ENCODE data around the gene PLCH1. TPM values are rescaled to one million over a fixed set of nuclear protein-coding genes. Genes with fewer than 3 reads are reported as not detected.

The PLCH1 gene
- total and polyA plus RNA-seq, 7 experiments from 2014 or later, result 0.56 TPM; not detected in 6

- peaks cover 0 to 11% (median 4%) of the 10 kb centered on the region in 5 donors for H3K27me3 Mint-ChIP-seq
- H3K4me3 ChIP-seq (ENCODE audit: low read length), result no peak overlapping the region
Measured at GRCh38 chr3:155535098-155535497, 209.8 kb downstream of the PLCH1 start.

GRCh38 chr3:155528579-155528978 is 216.3 kb downstream of the PLCH1 start:
- CTCF ChIA-PET, result no interaction called here
- POLR2A ChIA-PET, result no interaction called here

More at GRCh38 chr3:155535098-155535497, 209.8 kb downstream of the PLCH1 start:
- POLR2A ChIA-PET, result no interaction called here
- Mint-ChIP-seq H3K4me3 (no peak overlapping the region), H3K27ac (no peak overlapping the region), H3K4me1 (no peaks in the 10 kb centered on the region), H3K9me3 (peaks cover 4 to 63% (median 16%) of the 10 kb centered on the region in 11 donors), H3K36me3 (peaks cover 0 to 10% (median 6%) of the 10 kb centered on the region in 5 donors)
- CTCF ChIA-PET, result no interaction called here
- Histone ChIP-seq H3K36me3 (ENCODE audit: control insufficient read depth in 2 of 3, insufficient read depth in 3 of 3, low read length in 3 of 3) (no peaks in the 10 kb centered on the region), H3K27ac (ENCODE audit: low read depth, low read length) (no peak overlapping the region), H3K4me1 (ENCODE audit: control insufficient read depth in 2 of 2, insufficient read depth in 2 of 2, low read length in 2 of 2) (no peaks in the 10 kb centered on the region), H3K9me3 (ENCODE audit: control insufficient read depth in 2 of 3, low read length in 3 of 3) (no peaks in the 10 kb centered on the region), H3K27me3 (ENCODE audit: control insufficient read depth in 2 of 2, insufficient read depth in 2 of 2, low read length in 2 of 2) (no peaks in the 10 kb centered on the region)
- DNase-seq (no peak), ATAC-seq (no peak)
- intact Hi-C loops (cut with micrococcal nuclease), result no loop called here

GRCh38 chr3:155525324-155525833 is 219.5 kb downstream of the PLCH1 start:
- ATAC-seq (no peak), DNase-seq (no peak)
- H3K4me1 ChIP-seq (ENCODE audit: control insufficient read depth in 2 of 2, insufficient read depth in 2 of 2, low read length in 2 of 2), result no peaks in the 10 kb centered on the region
- H3K27me3 ChIP-seq (ENCODE audit: control insufficient read depth in 2 of 2, insufficient read depth in 2 of 2, low read length in 2 of 2), result no peaks in the 10 kb centered on the region
- H3K36me3 ChIP-seq (ENCODE audit: control insufficient read depth in 2 of 3, insufficient read depth in 3 of 3, low read length in 3 of 3), result no peaks in the 10 kb centered on the region
- ChIA-PET POLR2A (no interaction called here), CTCF (no interaction called here)
- intact Hi-C loops (cut with micrococcal nuclease), result no loop called here
- Mint-ChIP-seq H3K4me3 (no peak overlapping the region), H3K36me3 (peaks cover 0 to under 1% (median 0%) of the 10 kb centered on the region in 5 donors), H3K9me3 (peaks cover 0 to 2% (median 0%) of the 10 kb centered on the region in 11 donors), H3K27ac (no peak overlapping the region), H3K27me3 (peaks cover 0 to 4% (median 0%) of the 10 kb centered on the region in 5 donors), H3K4me1 (no peaks in the 10 kb centered on the region)
- no peak overlapping the region for H3K27ac ChIP-seq (ENCODE audit: low read depth, low read length)
- no peak overlapping the region for H3K4me3 ChIP-seq (ENCODE audit: low read length)
- H3K9me3 ChIP-seq (ENCODE audit: control insufficient read depth in 2 of 3, low read length in 3 of 3), result no peaks in the 10 kb centered on the region

More at GRCh38 chr3:155528579-155528978, 216.3 kb downstream of the PLCH1 start:
- Mint-ChIP-seq H3K36me3 (peaks cover 0 to 7% (median 3%) of the 10 kb centered on the region in 5 donors), H3K9me3 (peaks cover 0 to 17% (median 4%) of the 10 kb centered on the region in 11 donors), H3K27me3 (peaks cover 0 to 15% (median 4%) of the 10 kb centered on the region in 5 donors), H3K4me3 (no peak overlapping the region), H3K4me1 (no peaks in the 10 kb centered on the region), H3K27ac (peak overlapping the region in 1 of 9 donors; percentile 53)
- no peaks in the 10 kb centered on the region for H3K36me3 ChIP-seq (ENCODE audit: control insufficient read depth in 2 of 3, insufficient read depth in 3 of 3, low read length in 3 of 3)
- no peaks in the 10 kb centered on the region for H3K4me1 ChIP-seq (ENCODE audit: control insufficient read depth in 2 of 2, insufficient read depth in 2 of 2, low read length in 2 of 2)
- H3K27ac ChIP-seq (ENCODE audit: low read depth, low read length), result no peak overlapping the region
- no peak for DNase-seq
- no peaks in the 10 kb centered on the region for H3K9me3 ChIP-seq (ENCODE audit: control insufficient read depth in 2 of 3, low read length in 3 of 3)
- ATAC-seq, result no peak
- H3K4me3 ChIP-seq (ENCODE audit: low read length), result no peak overlapping the region
- no peaks in the 10 kb centered on the region for H3K27me3 ChIP-seq (ENCODE audit: control insufficient read depth in 2 of 2, insufficient read depth in 2 of 2, low read length in 2 of 2)
- intact Hi-C loops (cut with micrococcal nuclease), result no loop called here

GRCh38 chr3:155520463-155520862 is 224.4 kb downstream of the PLCH1 start:
- POLR2A ChIA-PET, result no interaction called here
- H3K36me3 ChIP-seq (ENCODE audit: control insufficient read depth in 2 of 3, insufficient read depth in 3 of 3, low read length in 3 of 3), result no peaks in the 10 kb centered on the region
- no peaks in the 10 kb centered on the region for H3K9me3 ChIP-seq (ENCODE audit: control insufficient read depth in 2 of 3, low read length in 3 of 3)
- no peak overlapping the region for H3K27ac ChIP-seq (ENCODE audit: low read depth, low read length)
- Mint-ChIP-seq H3K36me3 (no peaks in the 10 kb centered on the region), H3K27me3 (no peaks in the 10 kb centered on the region), H3K4me1 (no peaks in the 10 kb centered on the region), H3K4me3 (no peak overlapping the region), H3K27ac (no peak overlapping the region), H3K9me3 (peaks cover 0 to 2% (median 0%) of the 10 kb centered on the region in 11 donors)
- H3K4me3 ChIP-seq (ENCODE audit: low read length), result no peak overlapping the region
- DNase-seq (no peak), ATAC-seq (no peak)
- no peaks in the 10 kb centered on the region for H3K27me3 ChIP-seq (ENCODE audit: control insufficient read depth in 2 of 2, insufficient read depth in 2 of 2, low read length in 2 of 2)
- intact Hi-C loops (cut with micrococcal nuclease), result no loop called here
- CTCF ChIA-PET, result no interaction called here
- no peaks in the 10 kb centered on the region for H3K4me1 ChIP-seq (ENCODE audit: control insufficient read depth in 2 of 2, insufficient read depth in 2 of 2, low read length in 2 of 2)

DNA sequence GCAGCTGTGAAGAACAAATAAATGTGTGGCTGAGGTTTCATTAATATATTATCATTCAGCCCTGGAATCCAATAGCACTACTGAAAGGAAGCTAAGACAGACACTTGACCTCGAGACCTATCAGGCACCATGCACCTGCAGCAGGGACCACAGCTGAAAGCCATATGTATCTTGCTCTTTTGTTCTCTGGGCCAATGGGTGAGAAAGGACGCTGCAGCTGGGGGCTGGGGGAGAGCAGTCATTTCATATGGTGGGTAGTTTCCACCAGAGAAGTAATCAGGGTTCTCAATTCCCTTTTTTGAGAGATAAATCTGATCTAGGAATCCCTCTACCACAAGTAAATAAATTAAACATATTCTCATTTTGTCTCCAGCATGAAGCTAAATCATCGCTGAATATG is 225.8 kb downstream of the PLCH1 start:
- no peak overlapping the region for H3K27ac Mint-ChIP-seq
- ATAC-seq (no peak), DNase-seq (no peak)
- POLR2A ChIA-PET, result no interaction called here
- H3K27me3 ChIP-seq (ENCODE audit: control insufficient read depth in 2 of 2, insufficient read depth in 2 of 2, low read length in 2 of 2), result no peaks in the 10 kb centered on the region
- no peaks in the 10 kb centered on the region for H3K4me1 Mint-ChIP-seq
- no peak overlapping the region for H3K4me3 ChIP-seq (ENCODE audit: low read length)
- no peaks in the 10 kb centered on the region for H3K9me3 ChIP-seq (ENCODE audit: control insufficient read depth in 2 of 3, low read length in 3 of 3)
- H3K27ac ChIP-seq (ENCODE audit: low read depth, low read length), result no peak overlapping the region
- no peaks in the 10 kb centered on the region for H3K4me1 ChIP-seq (ENCODE audit: control insufficient read depth in 2 of 2, insufficient read depth in 2 of 2, low read length in 2 of 2)
- intact Hi-C loops (cut with micrococcal nuclease), result no loop called here
- no peaks in the 10 kb centered on the region for H3K27me3 Mint-ChIP-seq
- peaks cover 0 to 2% (median 0%) of the 10 kb centered on the region in 11 donors for H3K9me3 Mint-ChIP-seq
- H3K4me3 Mint-ChIP-seq, result no peak overlapping the region
- CTCF ChIA-PET, result no interaction called here
- no peaks in the 10 kb centered on the region for H3K36me3 ChIP-seq (ENCODE audit: control insufficient read depth in 2 of 3, insufficient read depth in 3 of 3, low read length in 3 of 3)
- no peaks in the 10 kb centered on the region for H3K36me3 Mint-ChIP-seq

DNA sequence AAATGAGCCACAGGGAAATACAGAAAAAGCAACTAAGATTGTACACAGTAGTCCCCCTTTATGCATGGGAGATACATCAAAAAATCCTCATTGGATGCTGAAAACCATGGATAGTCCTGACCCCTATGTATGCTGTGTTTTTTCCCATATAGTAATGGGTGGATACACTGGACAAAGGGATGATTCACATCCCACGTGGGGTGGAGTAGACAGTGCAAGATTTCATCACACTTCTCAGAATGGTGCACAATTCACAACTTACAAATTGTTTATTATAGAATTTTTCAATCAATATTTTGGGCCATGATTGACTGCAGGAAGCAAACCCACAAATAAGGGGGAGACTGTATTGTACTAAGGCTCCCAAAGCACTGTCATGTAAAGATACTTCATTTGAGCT is 227.0 kb downstream of the PLCH1 start:
- intact Hi-C loops (cut with micrococcal nuclease), result no loop called here
- H3K9me3 ChIP-seq (ENCODE audit: control insufficient read depth in 2 of 3, low read length in 3 of 3), result no peaks in the 10 kb centered on the region
- no peaks in the 10 kb centered on the region for H3K36me3 ChIP-seq (ENCODE audit: control insufficient read depth in 2 of 3, insufficient read depth in 3 of 3, low read length in 3 of 3)
- peaks cover 0 to 2% (median 0%) of the 10 kb centered on the region in 11 donors for H3K9me3 Mint-ChIP-seq
- H3K4me3 ChIP-seq (ENCODE audit: low read length), result no peak overlapping the region
- no peak overlapping the region for H3K4me3 Mint-ChIP-seq
- H3K4me1 ChIP-seq (ENCODE audit: control insufficient read depth in 2 of 2, insufficient read depth in 2 of 2, low read length in 2 of 2), result no peaks in the 10 kb centered on the region
- no peaks in the 10 kb centered on the region for H3K4me1 Mint-ChIP-seq
- H3K27me3 ChIP-seq (ENCODE audit: control insufficient read depth in 2 of 2, insufficient read depth in 2 of 2, low read length in 2 of 2), result no peaks in the 10 kb centered on the region
- no peak overlapping the region for H3K27ac ChIP-seq (ENCODE audit: low read depth, low read length)
- no peaks in the 10 kb centered on the region for H3K36me3 Mint-ChIP-seq
- no peaks in the 10 kb centered on the region for H3K27me3 Mint-ChIP-seq
- no peak for ATAC-seq
- H3K27ac Mint-ChIP-seq, result no peak overlapping the region
- DNase-seq, result no peak
- CTCF ChIA-PET, result no interaction called here
- POLR2A ChIA-PET, result no interaction called here

DNA sequence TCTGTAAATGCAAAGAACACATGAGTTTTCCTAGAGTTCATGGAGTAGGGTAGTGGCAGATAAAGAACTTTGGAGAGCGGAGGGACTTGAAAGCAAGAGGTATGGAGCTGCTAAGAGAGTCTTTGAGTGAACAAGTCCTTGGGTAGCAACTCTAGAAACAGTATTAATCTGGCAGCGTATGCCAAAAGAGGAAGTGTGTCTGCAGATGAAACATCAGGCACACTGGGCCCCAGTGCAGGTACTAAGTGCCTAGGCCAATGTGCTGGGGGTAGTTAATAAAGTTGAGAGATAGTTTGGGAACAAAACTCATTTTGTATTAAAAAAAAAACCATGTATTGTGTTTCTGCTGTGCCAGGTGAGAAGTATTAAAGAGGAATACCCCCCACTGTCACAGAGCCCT is 228.4 kb downstream of the PLCH1 start:
- peaks cover 0 to 10% (median 6%) of the 10 kb centered on the region in 11 donors for H3K9me3 Mint-ChIP-seq
- ChIA-PET CTCF (no interaction called here), POLR2A (no interaction called here)
- peaks cover 0 to 7% (median 0%) of the 10 kb centered on the region in 5 donors for H3K36me3 Mint-ChIP-seq
- ATAC-seq, result no peak
- Histone ChIP-seq H3K36me3 (ENCODE audit: control insufficient read depth in 2 of 3, insufficient read depth in 3 of 3, low read length in 3 of 3) (no peaks in the 10 kb centered on the region), H3K4me1 (ENCODE audit: control insufficient read depth in 2 of 2, insufficient read depth in 2 of 2, low read length in 2 of 2) (no peaks in the 10 kb centered on the region), H3K27ac (ENCODE audit: low read depth, low read length) (no peak overlapping the region), H3K27me3 (ENCODE audit: control insufficient read depth in 2 of 2, insufficient read depth in 2 of 2, low read length in 2 of 2) (no peaks in the 10 kb centered on the region), H3K9me3 (ENCODE audit: control insufficient read depth in 2 of 3, low read length in 3 of 3) (no peaks in the 10 kb centered on the region), H3K4me3 (ENCODE audit: low read length) (no peak overlapping the region)
- H3K4me3 Mint-ChIP-seq, result no peak overlapping the region
- intact Hi-C loops (cut with micrococcal nuclease), result no loop called here
- H3K27ac Mint-ChIP-seq, result no peak overlapping the region
- no peaks in the 10 kb centered on the region for H3K4me1 Mint-ChIP-seq
- no peaks in the 10 kb centered on the region for H3K27me3 Mint-ChIP-seq
- no peak for DNase-seq
